Endothelial cell of umbilical vein (primary cell): ENCODE data around the gene KCTD10.

ENCODE experiments used
- EZH2 ChIP-seq: IDR thresholded peaks from 2 replicates; pipeline ENCODE4 v1.6.1; 2012; ENCODE audit warnings: borderline replicate concordance, low read depth, mild to moderate bottlenecking, moderate library complexity, low read length, inconsistent platforms; ENCODE audit not compliant: severe bottlenecking
- FOS ChIP-seq: IDR thresholded peaks from 2 replicates; pipeline ENCODE4 v1.6.1; 2011; ENCODE audit warnings: mild to moderate bottlenecking, low read length, moderate library complexity, borderline replicate concordance; ENCODE audit not compliant: insufficient read depth
- GATA2 ChIP-seq: IDR thresholded peaks from 2 replicates; pipeline ENCODE4 v1.7.0; 2011; ENCODE audit warnings: low read depth, mild to moderate bottlenecking, moderate library complexity, mixed read lengths, low read length; ENCODE audit not compliant: insufficient read length, insufficient read depth
- JUN ChIP-seq: IDR thresholded peaks from 2 replicates; pipeline ENCODE4 v1.6.1; 2011; ENCODE audit warnings: borderline replicate concordance, low read depth; ENCODE audit not compliant: insufficient read length, insufficient read depth
- MYC ChIP-seq: IDR thresholded peaks from one replicate; pipeline ENCODE4 v1.6.1; 2011; ENCODE audit warnings: mild to moderate bottlenecking, low read depth, low read length
- POLR2A ChIP-seq: IDR thresholded peaks from 2 replicates; pipeline ENCODE4 v1.6.1; 2012; ENCODE audit warnings: low read depth, mild to moderate bottlenecking, control low read depth, low read length
- POLR2AphosphoS5 ChIP-seq: IDR thresholded peaks from 2 replicates; pipeline ENCODE4 v1.6.1; 2012; ENCODE audit warnings: low read depth, mild to moderate bottlenecking, control low read depth, low read length, moderate library complexity; ENCODE audit not compliant: insufficient read depth
- TF ChIP-seq, protein P1 (sequence below), 2 donors: IDR thresholded peaks; 1 replicate in 1 of 2; 2 replicates in 1 of 2; pipeline ENCODE4 v1.5.1; 2011; ENCODE audit warnings: low read length in 2 of 2, mild to moderate bottlenecking in 2 of 2, moderate library complexity in 2 of 2, control low read depth in 1 of 2, inconsistent platforms in 1 of 2, low read depth in 1 of 2; ENCODE audit not compliant: insufficient read depth in 1 of 2; ENCODE audit errors: extremely low read depth in 1 of 2
- TF ChIP-seq, protein P2 (sequence below): IDR thresholded peaks from 2 replicates; pipeline ENCODE4 v1.6.1; 2011; ENCODE audit not compliant: insufficient read depth, insufficient read length

DNA sequence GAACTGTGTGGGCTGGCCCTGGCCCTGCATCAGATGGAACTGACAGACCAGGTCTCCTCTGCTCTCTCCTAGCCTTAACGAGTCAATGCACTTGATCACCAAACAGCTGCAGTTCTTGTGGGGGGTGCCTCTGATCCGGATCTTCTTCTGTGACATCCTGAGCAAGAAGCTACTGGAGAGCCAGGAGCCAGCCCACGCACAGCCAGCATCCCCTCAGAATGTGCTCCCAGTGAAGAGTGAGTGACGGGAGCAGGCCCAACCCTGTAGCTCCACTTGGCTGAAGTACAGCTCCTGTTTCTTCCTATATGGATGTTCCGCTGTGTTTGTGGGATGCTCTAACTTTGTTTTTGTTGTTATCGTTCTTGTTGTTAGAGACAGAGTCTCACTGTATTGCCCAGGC, 24.2 kb upstream of the KCTD10 start:
- TF ChIP-seq, protein P1, sequence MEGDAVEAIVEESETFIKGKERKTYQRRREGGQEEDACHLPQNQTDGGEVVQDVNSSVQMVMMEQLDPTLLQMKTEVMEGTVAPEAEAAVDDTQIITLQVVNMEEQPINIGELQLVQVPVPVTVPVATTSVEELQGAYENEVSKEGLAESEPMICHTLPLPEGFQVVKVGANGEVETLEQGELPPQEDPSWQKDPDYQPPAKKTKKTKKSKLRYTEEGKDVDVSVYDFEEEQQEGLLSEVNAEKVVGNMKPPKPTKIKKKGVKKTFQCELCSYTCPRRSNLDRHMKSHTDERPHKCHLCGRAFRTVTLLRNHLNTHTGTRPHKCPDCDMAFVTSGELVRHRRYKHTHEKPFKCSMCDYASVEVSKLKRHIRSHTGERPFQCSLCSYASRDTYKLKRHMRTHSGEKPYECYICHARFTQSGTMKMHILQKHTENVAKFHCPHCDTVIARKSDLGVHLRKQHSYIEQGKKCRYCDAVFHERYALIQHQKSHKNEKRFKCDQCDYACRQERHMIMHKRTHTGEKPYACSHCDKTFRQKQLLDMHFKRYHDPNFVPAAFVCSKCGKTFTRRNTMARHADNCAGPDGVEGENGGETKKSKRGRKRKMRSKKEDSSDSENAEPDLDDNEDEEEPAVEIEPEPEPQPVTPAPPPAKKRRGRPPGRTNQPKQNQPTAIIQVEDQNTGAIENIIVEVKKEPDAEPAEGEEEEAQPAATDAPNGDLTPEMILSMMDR (IDR thresholded peaks at IDR 0.05; ENCODE audit: extremely low read depth in 1 of 2, insufficient read depth in 1 of 2, low read depth in 1 of 2, low read length in 2 of 2): no peak
- TF ChIP-seq MYC: no peak
- no peak for TF ChIP-seq POLR2A
- no peak for TF ChIP-seq GATA2
- no peak for TF ChIP-seq POLR2AphosphoS5
- no peak for TF ChIP-seq EZH2
- TF ChIP-seq JUN: no peak
- TF ChIP-seq, protein P2, sequence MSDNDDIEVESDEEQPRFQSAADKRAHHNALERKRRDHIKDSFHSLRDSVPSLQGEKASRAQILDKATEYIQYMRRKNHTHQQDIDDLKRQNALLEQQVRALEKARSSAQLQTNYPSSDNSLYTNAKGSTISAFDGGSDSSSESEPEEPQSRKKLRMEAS: no peak
- no peak for TF ChIP-seq FOS
